GM19238 (cell line): Measurements from ENCODE around the gene RIC1.
A peak's percentile ranks its signal among the peaks of the same experiment; 100 is the strongest.
"Not testable (repeated sequence)": the region's sequence is repeated elsewhere in the genome, so short reads cannot be mapped to it uniquely, and the experiment has no call there.

Source experiments
- DNase-seq: peaks from one replicate; pipeline ENCODE4 v3.0.0; 2011; ENCODE audit warnings: low spot score; ENCODE audit not compliant: insufficient read length

Gene RIC1

DNA sequence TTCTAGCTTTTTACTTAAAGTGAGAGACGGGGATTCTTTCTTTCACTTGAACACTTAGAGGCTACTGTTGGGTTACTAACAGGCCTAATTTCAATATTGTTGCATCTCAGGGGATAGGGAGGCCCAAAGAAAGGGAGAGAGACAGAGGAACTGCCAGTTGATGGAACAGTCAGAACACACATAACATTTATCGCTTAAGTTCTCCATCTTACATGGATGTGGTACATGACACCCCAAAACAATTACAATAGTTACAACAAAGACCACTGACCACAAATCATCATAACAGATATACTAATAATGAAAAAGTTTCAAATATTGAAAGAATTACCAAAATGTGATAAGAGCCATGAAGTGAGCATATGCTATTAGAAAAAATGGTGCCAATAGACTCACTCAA is 4.3 kb upstream of the RIC1 start:
- no peak for DNase-seq

DNA sequence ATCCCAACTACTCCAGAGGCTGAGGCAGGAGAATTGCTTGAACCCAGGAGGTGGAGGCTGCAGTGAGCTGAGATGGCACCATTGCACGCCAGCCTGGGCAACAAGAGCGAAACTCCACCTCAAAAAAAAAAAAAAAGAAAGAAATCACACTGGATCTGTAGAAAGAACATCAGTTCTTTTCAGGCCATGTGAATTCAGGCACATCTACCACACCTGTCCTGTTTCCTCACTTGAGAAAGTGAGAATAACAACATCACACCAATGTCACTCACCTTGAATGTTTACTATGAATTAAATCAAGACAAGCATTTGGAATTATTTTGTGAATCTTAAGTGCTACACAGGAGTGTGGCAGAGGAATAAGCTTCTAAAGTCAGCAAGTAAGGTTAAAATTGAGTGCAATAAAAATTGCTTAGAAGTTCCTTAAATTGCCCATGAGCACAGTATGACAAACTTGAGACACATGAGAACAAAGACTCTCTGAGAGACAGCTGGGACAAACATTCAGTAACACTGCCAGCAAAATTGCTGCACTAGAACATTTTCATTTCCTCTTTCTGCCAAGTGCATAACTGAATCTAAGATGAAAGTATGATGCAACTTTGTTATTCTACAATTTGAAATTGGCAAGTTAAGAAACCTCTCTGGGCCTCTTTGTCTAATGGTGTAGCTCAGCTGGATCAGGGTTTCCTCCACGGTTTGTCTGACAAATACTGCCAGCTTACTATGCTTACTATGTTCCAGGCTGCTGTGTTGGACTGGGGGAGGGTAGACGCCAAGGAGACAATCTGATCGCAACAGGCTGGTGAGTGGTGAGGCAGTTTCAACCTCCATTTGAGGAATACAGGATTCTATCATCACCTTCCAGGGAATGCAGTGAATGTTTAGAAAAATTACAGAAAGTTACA is 1.9 kb upstream of the RIC1 start:
- peak; percentile 31 for DNase-seq

DNA sequence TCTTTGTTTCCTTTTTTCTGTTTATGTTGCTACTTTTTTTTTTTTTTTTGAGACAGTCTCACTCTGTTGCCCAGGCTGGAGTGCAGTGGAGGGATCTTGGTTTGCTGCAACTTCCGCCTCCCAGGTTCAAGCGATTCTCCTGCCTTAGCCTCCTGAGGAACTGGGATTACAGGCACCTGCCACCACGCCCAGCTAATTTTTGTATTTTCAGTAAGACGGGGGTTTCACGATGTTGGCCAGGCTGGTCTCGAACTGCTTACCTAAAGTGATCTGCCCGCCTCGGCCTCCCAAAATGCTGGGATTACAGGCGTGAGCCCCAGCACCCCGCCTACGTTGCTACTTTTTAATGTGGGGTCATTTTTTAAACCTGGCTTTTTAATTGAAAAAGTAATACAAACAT is 1.2 kb upstream of the RIC1 start:
- DNase-seq, result not testable (repeated sequence)

DNA sequence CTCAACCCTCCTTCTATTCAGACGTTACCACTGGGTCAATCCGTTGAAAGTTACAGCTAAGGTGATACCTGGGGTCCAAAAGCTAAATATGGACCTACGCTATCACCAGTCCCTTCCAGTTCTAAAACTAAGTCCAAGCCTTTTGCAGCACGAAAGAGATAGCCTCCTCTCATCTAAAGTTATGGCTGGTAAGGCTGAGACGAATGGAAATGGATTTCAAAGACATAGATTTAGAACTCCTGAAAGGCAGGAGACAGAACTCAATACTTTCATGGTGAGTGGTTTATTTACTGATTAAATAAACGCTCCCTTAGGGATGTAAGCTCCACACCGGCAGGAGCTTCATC is 751 bp upstream of the RIC1 start:
- no peak for DNase-seq

DNA sequence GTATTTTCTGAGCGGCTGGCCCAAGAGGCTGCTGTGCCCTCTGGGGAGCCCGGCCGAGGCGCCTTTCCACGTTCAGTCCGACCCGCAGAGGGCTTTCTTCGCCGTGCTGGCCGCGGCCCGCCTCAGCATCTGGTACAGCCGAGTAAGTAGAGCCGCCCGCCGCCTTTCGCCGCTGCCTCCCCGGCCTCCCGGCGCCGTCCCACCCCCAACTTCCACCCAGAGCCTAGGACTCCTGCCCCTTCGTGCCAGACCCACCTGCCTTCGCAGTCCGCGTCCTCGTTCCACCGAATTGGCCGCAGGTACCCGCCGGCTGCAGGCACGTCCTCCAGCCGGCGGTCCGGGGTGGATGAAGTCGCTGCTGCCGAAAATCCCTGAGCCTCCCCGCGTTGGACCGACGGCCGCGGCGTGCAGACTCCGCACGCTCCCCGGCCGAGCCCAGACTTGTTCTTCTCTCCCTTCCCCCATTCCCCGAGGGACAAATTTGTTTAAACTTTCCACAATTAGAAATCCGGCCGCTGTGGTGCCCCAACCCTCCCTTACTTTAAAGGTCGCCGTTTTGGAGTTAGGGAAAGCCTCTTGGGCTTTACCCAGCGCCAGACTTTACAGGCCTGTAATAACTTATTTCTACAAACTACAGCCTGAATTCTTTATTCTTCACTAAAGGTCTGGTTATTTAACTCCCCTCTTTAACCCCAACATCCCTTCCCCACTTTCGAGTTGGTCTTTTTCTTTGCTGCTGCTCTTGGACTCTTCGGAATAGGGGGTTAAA is 589 bp downstream of the RIC1 start:
- DNase-seq, result peak; percentile 29

DNA sequence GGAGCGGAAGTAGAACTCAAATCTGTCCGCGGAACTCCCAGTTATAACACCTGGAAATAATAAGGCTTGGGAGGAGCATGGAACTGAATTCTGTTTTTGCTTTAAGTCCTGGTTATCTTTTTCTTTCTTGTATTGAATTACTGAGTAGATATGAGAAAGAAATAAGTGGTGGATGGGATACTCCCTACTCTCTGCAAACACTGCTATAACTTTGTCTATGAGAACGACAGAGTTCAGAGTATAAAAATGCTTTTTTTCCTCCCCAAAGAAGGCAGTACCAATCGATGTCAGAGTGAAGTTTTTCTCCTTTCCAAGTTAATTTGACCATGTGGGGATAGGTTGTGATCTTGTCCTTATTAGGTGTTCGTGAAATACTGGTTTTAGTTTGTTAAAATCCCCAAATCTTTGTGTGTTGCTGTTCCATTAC is 1.2 kb downstream of the RIC1 start:
- no peak for DNase-seq

DNA sequence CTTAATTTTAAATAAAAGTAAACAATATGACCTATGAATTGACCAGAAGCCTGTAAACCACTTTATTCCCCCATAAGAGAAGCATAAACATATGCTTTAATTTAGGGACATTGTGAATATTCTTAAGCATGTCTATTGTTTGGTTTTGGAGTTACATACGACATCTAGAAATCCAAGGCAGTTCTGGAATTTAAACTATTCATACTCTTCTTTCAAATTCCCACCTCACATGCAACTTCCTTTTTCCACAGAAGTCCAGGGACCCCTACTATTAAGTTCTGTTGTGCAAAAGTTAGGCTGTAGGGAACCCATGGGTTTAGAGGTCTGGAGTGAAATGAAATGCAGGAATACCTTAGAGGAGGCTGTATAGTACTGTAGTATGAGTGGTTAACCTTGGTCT is 2.1 kb downstream of the RIC1 start:
- no peak for DNase-seq

DNA sequence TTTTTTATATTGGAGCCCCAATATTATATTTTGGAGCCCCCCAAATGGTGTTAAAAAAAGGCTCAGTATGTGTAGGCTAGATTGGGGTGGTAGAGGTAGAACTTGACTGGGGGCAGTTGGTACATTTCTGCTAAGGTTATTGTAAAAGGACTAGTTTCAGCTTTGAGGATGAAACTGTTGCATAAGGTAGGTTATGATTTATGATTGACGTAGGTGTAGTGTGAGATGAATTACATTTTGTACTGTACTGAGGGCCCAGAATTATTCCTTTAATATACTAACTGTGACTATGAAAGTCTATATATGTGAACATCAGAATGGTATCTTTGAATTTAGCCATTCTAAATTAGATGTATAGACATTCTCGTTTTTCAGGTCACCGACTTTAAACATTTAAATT is 3.6 kb downstream of the RIC1 start:
- no peak for DNase-seq

DNA sequence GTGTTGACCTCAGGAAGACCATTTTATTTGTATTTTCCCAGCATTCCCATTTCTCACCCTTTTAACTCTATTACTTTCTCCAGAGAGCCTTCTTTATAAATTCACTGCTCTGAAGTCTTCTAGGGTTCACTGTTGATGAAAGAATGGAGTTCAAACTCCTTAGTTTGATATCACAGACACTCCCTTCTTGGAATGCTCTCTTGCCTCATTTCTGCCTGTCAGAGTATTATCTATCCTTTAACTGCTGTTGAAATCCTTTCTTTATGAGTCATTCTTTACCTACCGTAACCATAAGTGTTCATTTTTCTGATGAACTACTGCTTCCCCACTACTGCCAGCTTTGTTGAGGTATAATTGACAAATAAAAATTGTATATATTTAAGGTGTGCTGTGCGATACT is 4.3 kb downstream of the RIC1 start:
- DNase-seq, result no peak

DNA sequence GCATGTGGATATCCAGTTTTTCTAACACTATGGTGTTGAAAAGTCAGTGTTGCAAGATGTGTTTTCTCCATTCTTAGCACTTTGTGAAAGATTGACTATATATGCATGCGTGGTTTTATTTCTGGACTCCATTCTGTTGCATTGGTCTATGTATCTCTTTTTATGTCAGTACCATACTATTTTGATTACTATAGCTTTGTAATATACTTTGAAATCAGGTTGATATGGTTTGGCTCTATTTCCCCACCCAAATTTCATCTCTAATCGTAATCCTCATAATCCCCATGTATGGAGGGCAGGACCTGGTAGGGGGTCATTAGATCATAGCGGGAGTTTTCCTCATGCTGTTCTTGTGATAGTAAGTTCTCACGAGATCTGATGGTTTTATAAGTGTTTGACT is 6.5 kb downstream of the RIC1 start:
- no peak for DNase-seq

DNA sequence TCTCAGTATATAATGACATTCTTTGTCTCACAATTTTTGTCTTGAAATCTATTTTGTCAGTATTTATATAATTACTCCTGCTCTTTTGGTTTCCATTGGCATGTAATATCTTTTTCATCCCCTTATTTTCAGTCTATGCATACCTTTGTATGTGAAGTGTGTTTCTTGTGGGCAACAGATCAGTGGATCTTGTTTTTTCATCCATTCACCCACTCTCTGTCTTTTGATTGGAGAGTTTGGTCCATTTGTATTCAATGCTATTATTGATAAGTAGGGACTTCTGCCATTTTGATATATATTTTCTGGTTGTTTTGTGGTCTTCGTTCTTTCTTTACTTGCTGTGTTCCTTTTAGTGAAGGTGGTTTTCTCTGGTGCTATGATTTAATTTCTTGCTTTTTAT is 10.9 kb downstream of the RIC1 start:
- DNase-seq, result no peak

DNA sequence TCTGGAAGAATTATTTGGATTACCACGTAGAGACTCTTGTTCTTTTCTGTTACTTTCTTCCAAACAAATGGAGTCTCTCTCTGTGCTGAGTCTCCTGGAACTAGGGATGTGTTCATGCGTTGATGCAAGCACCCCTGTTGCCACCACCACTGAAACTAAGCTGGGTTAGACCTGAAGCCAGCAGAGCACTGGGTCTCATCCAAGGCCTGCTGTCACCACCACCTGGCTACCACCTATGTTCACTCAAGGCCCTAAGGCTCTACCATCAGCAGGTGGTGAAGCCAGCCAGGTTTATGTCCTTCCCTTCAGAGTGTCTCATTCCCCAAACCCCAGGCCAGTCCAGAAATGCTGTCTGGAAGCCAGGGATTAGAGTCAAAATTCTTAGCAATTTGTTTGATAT is 13.3 kb downstream of the RIC1 start:
- DNase-seq, result no peak

DNA sequence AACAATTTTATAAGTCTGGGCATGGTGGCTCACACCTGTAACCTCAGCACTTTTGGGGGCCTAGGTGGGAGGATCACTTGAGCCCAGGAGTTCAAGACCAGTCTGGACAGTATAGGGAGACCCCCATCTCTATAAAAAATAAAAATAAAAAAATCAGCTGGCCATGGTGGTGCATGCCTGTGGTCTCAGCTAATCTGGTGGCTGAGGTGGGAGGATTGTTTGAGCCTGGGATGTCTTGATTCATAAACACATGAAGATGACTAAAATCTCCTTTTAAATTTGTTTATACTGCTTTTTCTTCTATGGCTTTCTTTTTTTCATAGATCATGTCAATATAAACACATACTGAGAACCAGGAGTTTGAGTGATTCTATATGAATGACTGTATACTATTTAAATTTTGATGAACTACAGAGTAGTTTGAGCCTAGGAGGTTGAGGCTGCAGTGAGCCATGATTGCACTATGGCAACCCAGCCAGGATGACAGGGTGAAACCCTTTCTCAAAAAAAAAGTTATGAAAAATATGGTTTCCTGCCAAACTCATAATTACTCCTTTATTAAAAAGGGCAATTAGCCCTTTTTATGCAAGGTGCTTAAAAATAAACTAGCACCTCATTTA is 14.2 kb downstream of the RIC1 start:
- no peak for DNase-seq

DNA sequence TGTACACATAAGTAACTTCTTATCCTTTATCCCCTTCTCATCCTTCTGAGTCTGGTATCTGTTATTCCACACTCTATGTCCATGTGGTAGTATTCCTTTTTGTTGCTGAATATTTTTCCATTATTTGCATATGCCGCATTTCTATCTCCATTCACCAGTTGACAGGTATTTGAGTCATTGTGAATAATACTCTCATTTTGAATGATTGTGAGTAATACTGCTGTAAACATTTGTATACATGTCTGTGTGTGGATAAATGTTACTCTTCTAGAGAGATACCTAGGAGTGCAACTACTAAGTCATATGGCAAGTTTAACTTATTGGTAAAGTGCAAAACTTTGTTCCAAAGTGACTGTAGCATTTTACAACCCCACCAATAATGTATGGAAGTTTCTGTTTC is 15.6 kb downstream of the RIC1 start:
- no peak for DNase-seq

DNA sequence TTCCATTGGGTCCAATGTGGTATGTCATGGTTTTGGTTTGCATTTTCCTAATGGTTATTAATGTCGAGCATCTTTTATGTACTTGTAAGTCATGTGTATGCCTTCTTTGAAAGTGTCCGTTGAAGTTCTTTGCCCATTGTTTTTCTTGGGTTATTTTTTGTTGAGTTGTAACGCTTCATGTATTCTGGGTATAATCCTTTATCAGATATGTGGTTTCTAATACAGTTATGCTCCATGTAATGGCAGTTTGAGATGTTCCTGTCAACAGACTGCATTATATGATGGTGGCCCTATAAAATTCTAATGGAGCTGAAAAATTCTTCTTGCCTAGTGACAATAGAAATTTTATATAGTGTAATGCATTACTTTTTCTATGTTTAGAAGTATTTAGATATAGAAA is 17.2 kb downstream of the RIC1 start:
- no peak for DNase-seq

DNA sequence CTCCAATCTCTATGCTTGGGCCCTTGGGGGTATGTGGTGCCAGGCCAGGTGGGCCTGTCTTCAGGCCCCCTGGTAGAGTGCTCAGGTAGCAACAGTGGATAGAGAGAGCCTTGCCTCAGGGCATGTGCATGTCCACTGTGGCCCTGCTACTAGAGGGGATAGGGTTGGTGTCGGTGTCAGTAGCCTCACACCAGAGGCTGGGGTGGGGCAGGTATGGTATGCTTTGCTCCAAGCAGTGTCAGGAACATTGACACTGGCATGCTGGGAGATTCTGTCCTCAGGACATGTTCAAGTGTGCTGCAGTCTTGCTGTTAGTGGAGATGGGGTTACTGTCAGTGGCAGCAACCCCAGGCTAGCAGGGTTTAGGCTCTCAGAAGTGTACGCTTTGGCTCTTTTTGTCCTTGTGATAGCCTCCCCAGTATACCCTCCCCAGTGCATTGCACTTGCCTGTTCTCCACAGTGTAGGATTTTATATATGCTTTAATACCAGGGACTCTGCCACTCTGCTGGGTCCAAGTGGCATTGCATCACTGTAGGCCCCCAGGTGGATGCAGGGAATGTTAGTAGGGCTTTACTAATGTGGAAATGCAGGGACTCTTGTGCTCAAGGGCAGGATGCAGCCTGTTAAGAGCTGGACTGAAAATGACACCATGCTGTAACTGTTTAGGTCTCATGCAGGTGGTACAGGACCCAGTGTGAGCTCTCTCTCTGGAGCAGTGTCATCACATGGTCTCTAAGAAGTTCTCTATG is 21.6 kb downstream of the RIC1 start:
- no peak for DNase-seq

DNA sequence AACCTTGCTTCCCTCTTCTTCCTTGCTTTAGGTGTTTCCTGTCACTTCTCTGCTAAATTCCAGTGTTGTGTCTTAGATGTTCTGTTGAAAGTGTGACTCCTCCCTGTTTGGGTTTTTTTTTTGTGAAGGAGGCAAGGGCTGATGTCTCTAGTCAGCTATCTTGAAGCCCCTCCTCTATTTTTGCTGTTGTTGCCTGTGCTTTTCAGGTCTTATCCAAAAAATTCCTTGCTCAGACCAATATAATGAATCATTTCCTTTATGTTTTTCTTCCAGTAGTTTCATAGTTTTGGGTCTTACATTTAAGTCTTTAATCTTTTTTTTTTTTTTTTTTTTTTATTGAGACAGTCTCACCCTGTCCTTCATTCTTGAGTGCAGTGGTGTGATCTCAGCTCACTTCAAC is 22.3 kb downstream of the RIC1 start:
- DNase-seq, result no peak

DNA sequence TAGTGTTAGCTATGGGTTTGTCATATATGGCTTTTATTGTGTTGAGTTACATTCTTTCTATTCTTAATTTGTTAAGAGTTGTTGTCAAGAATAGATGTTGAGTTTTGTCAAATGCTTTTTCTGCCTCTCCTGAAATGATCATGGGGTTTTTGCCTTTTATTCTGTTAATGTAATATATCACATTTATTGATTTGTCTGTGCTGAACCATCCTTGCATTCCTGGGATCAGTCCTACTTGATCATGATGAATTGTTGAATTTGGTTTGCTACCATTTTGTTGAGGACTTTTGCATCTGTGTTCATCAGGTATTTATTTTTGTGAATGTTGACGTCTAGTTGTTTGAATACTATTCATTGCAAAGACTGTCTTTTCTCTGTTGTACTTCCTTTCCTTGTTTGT is 23.9 kb downstream of the RIC1 start:
- DNase-seq, result no peak

DNA sequence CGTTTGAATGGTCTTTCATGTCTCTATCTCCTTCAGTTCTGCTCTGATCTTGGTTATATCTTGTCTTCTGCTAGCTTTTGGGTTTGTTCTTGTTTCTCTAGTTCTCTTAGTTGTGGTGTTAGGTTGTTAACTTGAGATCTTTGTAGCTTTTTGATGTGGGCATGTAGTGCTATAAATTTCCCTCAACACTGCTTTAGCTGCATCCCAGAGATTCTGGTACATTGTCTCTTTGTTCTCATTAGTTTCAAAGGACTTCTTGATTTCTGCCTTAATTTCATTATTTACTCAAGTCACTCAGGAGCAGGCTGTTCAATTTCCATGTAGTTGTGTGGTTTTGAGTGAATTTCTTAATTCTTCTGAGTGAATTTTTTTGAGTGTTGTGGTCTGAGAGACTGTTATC is 33.9 kb downstream of the RIC1 start:
- not testable (repeated sequence) for DNase-seq

DNA sequence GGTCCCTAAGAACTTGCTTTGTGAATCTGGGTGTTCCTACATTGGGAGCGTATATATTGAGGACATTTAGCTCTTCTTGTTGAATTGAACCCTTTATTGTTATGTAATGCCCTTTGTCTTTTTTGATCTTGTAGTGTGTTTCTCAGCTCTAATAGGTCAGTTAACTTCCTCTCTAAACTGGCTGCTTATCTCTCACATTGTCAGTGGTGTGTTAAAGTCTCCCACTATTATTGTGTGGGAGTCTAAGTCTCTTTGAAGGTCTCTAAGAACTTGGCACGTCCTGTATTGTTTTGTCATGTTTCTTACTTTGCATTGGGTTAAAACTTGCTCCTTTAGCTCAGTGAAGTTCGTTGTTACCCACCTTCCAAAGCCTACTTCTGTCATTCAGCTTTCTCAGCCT is 36.2 kb downstream of the RIC1 start:
- no peak for DNase-seq

DNA sequence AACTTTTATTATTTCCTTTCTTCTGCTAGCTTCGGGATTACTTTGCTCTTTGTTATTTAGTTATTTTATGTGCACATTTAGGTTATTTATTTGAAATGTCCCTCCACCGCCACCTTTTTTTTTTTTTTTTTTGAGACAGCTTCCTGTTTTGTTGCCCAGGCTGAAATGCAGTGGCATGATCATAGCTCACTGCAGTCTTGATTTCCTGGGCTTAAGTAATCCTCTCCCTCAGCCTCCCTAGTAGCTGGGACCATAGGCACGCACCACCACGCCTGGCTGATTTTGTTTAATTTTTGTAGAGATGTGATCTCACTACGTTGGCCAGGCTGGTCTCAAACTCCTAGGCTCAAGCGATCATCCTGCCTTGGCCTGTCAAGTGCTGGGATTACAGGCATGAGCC is 38.5 kb downstream of the RIC1 start:
- no peak for DNase-seq

DNA sequence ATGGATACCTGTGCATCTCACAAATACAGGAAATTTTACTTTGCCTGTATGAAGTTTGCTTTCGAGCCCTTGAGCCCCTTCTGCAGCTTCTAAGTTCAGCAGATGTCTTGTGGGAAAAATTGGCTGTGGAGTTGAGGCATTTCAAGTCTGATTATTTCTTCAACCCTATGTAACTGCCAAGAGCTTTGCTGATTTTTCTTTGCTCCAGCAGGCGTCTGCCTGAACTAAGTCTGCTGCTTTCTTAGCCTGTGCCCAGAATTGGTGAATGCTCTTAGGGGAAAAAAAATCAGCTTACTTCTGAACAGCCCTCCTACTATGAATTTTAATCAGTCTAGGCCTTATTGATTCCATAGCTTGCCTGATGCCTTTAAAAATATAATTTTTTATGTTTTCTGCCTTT is 41.2 kb downstream of the RIC1 start:
- DNase-seq, result no peak
